Adipose tissue (tissue), 3 donors: Measurements from ENCODE around the gene ZNF628. TPM values are rescaled to one million over a fixed set of nuclear protein-coding genes. Genes with fewer than 3 reads are reported as not detected.
"Not testable (repeated sequence)": the region's sequence is repeated elsewhere in the genome, so short reads cannot be mapped to it uniquely, and the experiment has no call there.

Experiments used
- H3K27ac ChIP-seq: one replicate; pipeline ENCODE4 v1.5.1; 2013; ENCODE audit warnings: low read depth, low read length
- WGBS, 3 donors: extraction: QIAGEN DNeasy Blood & Tissue Kit; methylation state at CpG; one replicate each; pipeline ENCODE4 v1.1.7; 2013; 5-methylcytosine and 5-hydroxymethylcytosine counted together
- polyA plus RNA-seq, 3 donors: library from polyadenylated mRNA; stranded (reverse); fragments of 200-250 nt; gene quantifications; one replicate each; pipeline ENCODE4 v1.2.3, GENCODE V29; 2013
- donor health status: healthy with polysubstance abuse.
- donor health status: Bipolar disorder and iron deficiency.
- donor health status: healthy.

ZNF628 gene
- polyA plus RNA-seq, 3 donors = 1.9 to 5.6 (median 4.0) TPM

GRCh38 chr19:55489711-55490477 is 13.5 kb downstream of the ZNF628 start:
- no peak overlapping the region for H3K27ac ChIP-seq

GRCh38 chr19:55490478-55491432 is 14.3 kb downstream of the ZNF628 start:
- 75 to 77% (median 77%) methylated on average over 47 to 52 of the region's 52 CpGs for WGBS, 3 donors
- no peak overlapping the region for H3K27ac ChIP-seq

More at GRCh38 chr19:55489711-55490477, 13.5 kb downstream of the ZNF628 start:
- WGBS, 3 donors = 66 to 70% (median 70%) methylated on average over 17 to 21 of the region's 21 CpGs

GRCh38 chr19:55491546-55492360 is 15.3 kb downstream of the ZNF628 start:
- WGBS, 3 donors = 61 to 65% (median 61%) methylated on average over 23 to 24 of the region's 24 CpGs

GRCh38 chr19:55492362-55492944 is 16.0 kb downstream of the ZNF628 start:
- WGBS, 3 donors = 28 to 44% (median 43%) methylated on average over 12 of the region's 12 CpGs
- H3K27ac ChIP-seq = no peak overlapping the region

More at GRCh38 chr19:55491546-55492360, 15.3 kb downstream of the ZNF628 start:
- no peak overlapping the region for H3K27ac ChIP-seq

- WGBS, 3 donors = 34 to 52% (median 38%) methylated on average over 18 of the region's 18 CpGs
- no peak overlapping the region for H3K27ac ChIP-seq
These were observed 16.7 kb downstream of the ZNF628 start for GRCh38 chr19:55493052-55493644.

GRCh38 chr19:55493645-55494171 is 17.3 kb downstream of the ZNF628 start:
- 39 to 52% (median 39%) methylated on average over 22 to 36 of the region's 38 CpGs for WGBS, 3 donors
- H3K27ac ChIP-seq = no peak overlapping the region

- no peak overlapping the region for H3K27ac ChIP-seq
- 18 to 42% (median 24%) methylated on average over 16 to 22 of the region's 22 CpGs for WGBS, 3 donors
These were observed 17.9 kb downstream of the ZNF628 start for GRCh38 chr19:55494172-55494761.

GRCh38 chr19:55495646-55496349 is 19.4 kb downstream of the ZNF628 start:
- no peak overlapping the region for H3K27ac ChIP-seq
- WGBS, 3 donors = 79 to 84% (median 82%) methylated on average over 11 of the region's 11 CpGs

GRCh38 chr19:55496820-55497219 is 20.4 kb downstream of the ZNF628 start:
- 81 to 85% (median 85%) methylated on average over 10 of the region's 10 CpGs for WGBS, 3 donors
- H3K27ac ChIP-seq = not testable (repeated sequence)

- WGBS, 3 donors = 84 to 85% (median 84%) methylated on average over 13 of the region's 13 CpGs
These were observed 21.3 kb downstream of the ZNF628 start for GRCh38 chr19:55497763-55498162.

GRCh38 chr19:55498246-55498840 is 21.9 kb downstream of the ZNF628 start:
- 30 to 59% (median 37%) methylated on average over 2 of the region's 2 CpGs for WGBS, 3 donors
- no peak overlapping the region for H3K27ac ChIP-seq

More at GRCh38 chr19:55497763-55498162, 21.3 kb downstream of the ZNF628 start:
- no peak overlapping the region for H3K27ac ChIP-seq

GRCh38 chr19:55500368-55500952 is 24.0 kb downstream of the ZNF628 start:
- no peak overlapping the region for H3K27ac ChIP-seq
- 94 to 95% (median 94%) methylated on average over 25 to 26 of the region's 26 CpGs for WGBS, 3 donors

GRCh38 chr19:55502197-55502952 is 26.0 kb downstream of the ZNF628 start:
- H3K27ac ChIP-seq = no peak overlapping the region
- 91 to 94% (median 94%) methylated on average over 9 of the region's 9 CpGs for WGBS, 3 donors

- no peak overlapping the region for H3K27ac ChIP-seq
- WGBS, 3 donors = 81 to 87% (median 84%) methylated on average over 17 of the region's 17 CpGs
These were observed 26.7 kb downstream of the ZNF628 start for GRCh38 chr19:55503157-55503501.
